NCI-H187 treated with DMSO at 0.1 percent for 48 hours (cell line): ENCODE data around the gene PIK3IP1.

ENCODE experiments used
- DNase-seq: peaks from one replicate; lab custom pipeline; 2025; lab: John Stamatoyannopoulos, UW

The PIK3IP1 gene

GRCh38 chr22:31308181-31308580 lies 15.9 kb upstream of the PIK3IP1 start:
- DNase-seq = no peak

- no peak for DNase-seq
Measured at GRCh38 chr22:31305194-31305593, 12.9 kb upstream of the PIK3IP1 start.

DNA sequence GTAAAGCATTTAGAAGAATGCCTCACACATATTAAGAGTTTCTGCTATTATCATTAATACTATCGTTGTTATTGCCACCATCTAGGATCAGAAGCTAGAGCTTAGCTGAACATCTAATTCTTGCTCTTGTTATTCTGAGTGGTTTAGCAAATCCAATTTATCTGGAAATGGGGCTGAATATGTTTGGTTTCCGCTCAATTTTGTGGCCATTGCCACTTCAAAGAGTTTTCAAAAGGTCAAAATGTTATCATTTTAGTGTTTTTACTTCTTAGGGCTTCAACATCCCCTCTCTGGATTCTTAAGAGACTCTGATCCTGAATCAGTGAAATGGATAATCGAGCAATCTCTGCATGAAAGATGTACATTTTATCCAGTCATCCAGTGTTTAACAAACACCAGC lies 10.2 kb upstream of the PIK3IP1 start:
- DNase-seq = no peak

GRCh38 chr22:31302006-31302405 lies 9.7 kb upstream of the PIK3IP1 start:
- DNase-seq = no peak

DNA sequence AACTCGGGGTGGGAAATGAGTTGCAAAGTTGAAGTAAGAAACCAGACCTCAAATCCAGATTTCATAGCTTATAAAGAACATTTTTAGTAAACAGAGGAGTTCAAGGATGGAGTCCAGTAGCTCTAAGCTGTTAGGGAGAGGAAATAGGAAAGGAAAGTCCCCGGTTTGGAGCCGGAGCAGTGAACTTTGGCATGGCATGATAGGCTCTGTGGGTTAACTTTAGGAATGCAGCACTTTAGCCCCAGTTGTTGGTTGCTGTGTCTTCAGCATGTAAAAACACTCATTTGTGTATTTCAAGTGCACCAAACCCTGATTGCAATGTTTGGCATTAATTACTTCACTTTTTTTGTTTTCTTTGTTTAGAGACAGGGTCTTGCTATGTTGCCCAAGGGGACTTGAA lies 8.6 kb upstream of the PIK3IP1 start:
- DNase-seq = no peak

DNA sequence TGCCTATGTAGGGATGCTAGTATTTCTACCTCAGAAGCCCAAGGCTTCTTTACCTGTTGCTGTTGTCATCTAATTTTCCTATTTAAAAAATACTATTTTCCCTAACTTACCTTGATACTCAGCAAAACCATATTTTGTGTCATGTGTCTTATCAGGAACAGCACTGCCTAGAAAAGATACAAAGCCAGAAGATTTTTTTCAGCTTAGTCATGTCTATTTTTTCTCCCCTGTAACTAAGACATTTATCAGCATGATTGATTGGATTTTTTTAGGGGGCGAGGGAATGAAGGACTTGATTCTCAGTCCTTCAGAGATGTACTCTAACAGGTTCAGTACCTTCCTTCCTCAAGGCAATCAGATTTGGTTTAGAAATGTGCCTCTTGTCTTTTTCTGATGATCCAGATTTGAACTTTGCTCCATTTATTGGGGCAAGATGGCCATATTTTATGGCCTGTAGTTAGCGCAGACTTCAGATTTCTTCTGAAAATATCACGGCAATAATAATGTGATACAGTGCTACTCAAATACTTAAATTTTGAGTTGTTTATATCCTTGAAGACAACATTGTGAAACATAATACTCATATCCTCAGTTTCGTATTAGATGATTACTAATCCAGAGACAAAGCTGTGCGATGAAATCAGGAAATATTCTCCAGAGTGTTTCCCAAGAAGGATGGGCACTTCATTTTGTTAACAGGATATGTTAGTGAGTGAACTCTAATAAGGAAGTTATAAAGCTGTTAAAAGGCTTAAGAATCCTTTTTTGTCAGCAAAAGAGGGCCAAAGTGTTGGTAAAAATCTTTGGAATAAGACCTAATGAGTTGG lies 3.8 kb upstream of the PIK3IP1 start:
- DNase-seq = no peak

- no peak for DNase-seq
Measured at GRCh38 chr22:31295360-31295759, 3.1 kb upstream of the PIK3IP1 start.

DNA sequence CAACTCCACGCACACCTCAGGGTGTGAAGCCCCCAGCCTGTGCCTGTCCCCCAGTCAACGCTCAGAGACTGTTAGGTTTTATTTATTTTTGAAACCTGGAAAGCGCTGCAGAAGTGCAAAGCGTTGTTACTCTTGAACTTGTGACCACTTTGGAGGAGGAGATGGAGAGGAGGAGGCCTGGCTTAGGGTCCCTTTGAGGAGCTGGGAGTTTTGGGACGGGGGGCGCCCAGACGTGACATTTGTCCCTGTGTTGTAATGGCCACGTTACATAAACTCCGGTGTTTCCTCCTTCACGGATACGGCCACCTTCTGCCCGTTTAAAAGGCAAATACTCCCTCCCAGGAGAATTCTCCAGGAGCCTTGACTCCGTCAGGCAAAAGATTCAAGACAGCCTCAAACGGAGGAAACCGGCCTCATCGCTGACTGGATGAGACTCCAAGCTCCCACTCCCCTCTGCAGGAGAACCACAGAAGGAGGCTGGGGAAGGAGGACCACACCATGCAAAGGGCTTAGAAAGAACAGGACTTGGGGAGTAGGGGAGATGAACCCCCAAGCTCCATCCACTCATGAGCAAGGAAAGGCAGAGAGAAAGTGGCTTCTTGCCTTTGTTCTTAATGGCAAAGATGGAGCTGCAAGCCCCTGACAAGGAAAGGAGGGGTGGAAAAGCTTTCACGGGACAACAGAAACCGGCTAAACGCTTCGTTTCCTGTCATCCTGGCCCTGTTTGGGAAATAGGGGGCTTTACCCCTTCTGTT lies 630 bp downstream of the PIK3IP1 start:
- no peak for DNase-seq

- peak; percentile 22 for DNase-seq
Measured at GRCh38 chr22:31290494-31291471, 1.5 kb downstream of the PIK3IP1 start.

DNA sequence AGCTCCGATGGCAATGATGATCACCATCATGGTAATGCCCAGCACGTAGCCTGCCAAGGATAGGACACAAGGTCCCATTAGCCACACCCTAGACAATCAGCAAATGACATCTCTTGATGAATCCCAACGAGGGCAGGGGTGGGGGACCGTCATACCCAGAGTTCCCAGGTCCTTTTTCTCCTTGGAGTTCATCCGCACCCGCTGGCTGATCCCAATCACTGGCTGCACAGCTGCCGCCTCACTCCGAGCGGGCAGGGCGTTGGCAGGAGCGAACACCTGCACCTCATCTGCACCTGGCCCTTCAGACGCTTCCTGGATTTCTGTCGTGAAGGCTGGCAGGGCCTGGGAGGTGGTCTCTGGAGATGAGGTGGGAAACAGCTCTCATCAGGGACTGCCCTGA lies 2.9 kb downstream of the PIK3IP1 start:
- no peak for DNase-seq

- no peak for DNase-seq
Measured at GRCh38 chr22:31288496-31289240, 3.6 kb downstream of the PIK3IP1 start.

DNA sequence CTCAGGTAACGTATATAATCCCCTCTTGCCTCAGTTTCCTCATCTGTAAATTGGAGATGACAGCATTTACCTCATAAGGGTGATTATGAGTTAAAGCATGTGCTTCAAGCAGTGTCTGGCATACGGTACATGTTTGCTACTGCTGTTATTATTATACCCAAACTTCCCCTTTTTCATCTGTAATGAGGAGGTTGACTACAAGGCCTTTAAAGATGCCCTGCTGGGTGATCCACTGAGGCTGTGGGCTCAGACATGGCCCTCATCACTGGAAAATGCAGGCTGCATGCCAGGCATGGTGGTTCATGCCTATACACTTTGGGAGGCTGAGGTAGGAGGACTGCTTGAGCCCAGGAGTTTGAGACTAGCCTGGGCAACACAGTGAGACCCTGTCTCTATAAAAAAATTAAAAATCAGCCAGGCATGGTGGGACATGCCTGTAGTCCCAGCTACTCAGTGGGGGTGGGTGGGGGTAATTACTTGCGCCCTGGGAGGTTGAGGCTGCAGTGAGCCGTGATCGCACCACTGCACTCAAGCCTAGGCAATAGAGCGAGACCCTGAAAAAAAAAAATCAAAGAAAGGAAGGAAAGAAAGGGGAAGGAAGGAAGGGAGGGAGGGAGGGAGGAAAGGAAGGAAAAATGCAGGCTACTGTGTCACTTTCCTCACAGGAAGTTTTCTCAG lies 4.3 kb downstream of the PIK3IP1 start:
- DNase-seq = no peak

- no peak for DNase-seq
Measured at GRCh38 chr22:31286360-31287255, 5.7 kb downstream of the PIK3IP1 start.

- DNase-seq = no peak
Measured at GRCh38 chr22:31284281-31285155, 7.8 kb downstream of the PIK3IP1 start.

- no peak for DNase-seq
Measured at GRCh38 chr22:31282748-31283468, 9.4 kb downstream of the PIK3IP1 start.

DNA sequence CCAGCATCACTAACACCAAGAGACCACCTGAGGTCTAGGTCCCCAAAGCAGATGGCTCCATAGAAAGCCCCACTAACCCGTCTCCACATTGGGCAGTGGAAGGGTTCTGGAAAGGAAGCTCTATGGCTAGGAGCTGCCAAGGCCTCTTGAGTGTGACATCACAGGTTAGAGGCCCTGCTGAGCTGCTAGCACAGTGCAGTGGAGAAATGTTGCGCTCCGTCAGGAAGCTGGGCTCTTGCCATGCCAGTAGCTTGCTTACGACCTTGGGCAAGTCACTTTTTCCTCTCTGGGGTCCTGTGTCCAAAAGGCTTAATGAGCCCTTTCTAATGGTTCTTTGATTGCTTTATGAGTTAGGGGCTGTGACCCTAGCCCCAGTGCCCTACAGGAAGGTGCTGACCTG lies 10.6 kb downstream of the PIK3IP1 start:
- DNase-seq = no peak

DNA sequence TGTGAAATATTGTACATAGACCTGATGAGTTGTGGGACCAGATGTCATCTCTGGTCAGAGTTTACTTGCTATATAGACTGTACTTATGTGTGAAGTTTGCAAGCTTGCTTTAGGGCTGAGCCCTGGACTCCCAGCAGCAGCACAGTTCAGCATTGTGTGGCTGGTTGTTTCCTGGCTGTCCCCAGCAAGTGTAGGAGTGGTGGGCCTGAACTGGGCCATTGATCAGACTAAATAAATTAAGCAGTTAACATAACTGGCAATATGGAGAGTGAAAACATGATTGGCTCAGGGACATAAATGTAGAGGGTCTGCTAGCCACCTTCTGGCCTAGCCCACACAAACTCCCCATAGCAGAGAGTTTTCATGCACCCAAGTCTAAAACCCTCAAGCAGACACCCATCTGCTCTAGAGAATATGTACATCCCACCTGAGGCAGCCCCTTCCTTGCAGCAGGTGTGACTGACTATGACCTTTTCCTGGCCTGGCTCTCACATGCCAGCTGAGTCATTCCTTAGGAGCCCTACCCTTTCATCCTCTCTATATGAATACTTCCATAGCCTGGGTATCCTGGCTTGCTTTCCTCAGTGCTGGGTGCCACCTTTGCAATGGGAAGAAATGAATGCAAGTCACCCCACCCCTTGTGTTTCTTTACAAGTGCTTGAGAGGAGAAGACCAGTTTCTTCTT lies 12.3 kb downstream of the PIK3IP1 start:
- no peak for DNase-seq

DNA sequence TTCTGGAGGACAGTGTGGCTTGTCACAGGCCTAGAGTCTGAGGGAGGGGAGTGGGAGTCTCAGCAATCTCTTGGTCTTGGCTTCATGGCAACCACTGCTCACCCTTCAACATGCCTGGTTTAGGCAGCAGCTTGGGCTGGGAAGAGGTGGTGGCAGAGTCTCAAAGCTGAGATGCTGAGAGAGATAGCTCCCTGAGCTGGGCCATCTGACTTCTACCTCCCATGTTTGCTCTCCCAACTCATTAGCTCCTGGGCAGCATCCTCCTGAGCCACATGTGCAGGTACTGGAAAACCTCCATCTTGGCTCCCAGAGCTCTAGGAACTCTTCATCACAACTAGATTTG lies 13.0 kb downstream of the PIK3IP1 start:
- DNase-seq = no peak
